Measurements from ENCODE around the gene SIM2.

SIM2 gene

DNA sequence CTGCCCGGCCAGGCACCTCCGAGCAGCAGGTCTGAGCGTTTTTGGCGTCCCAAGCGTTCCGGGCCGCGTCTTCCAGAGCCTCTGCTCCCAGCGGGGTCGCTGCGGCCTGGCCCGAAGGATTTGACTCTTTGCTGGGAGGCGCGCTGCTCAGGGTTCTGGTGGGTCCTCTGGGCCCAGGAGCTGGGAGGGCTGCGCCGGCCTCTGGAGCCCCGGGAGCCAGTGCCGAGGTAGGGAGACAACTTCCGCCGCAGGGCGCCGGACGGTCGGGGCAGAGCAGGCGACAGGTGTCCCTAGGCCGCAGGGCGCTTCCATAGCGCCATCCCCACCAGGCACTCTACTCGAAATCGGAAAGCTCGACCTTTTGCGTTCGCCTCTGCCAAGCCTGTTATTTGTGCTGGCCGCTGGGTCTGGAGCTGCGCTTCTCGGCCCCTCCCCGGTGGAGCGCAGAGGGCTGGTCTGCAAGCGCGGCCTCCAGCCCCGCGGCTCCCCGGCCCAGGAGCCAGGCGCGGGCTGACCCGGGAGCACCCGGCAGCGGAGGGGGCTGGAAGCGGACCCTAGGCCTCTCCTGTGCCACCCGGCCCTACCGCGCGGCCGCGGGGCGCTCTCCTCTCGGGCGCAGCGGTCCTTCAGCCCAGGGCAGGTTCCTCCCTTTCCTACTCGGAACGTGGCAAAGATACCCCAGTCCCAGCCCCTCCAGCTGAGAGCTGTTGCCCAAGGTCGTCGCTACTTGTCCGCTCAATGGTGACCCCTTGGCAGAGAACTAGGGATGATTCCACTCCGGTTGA is 2.2 kb downstream of the SIM2 start:
- no peak for DNase-seq

DNA sequence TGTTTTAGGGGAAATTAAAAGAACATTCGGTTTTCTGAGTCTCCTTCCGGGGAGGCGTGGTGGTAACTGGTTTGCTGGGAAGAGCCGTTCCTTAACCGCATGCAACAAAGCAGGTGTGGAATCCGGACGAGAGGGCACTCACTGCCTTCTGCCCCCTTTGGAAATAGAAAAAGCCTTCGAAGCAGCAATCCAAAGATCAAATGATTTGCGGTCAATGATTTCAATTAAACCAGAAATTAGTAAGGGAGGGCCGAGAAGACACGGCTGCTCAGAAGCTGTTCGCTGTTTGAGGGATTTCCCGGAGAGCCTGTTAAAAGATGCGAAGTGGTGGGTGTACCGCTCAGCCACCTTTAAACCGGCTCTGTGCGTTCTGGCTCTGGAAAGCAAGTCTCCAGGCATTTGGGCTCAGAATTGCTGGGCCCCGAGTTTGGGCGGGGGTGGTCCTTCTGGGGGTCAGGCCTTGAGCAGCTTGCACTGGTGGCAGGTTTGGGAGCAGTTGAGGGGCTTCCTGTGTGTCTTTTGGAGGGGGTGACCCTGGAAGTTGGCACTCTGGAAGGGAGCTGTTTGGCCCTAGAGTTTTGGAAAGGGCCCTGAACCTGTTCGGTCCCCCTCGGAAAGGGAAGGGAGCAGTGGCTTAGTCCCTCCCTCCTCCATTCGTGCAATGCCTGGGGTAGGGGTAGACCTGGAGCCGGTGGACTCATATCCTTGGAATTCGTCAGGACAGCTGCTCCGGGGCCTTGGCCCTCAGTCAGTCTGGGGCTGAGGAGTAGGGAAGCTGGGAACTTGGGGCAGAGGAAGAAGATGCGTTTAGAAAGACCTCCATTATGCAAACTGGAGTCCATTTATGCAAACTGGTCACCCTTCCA is 3.1 kb downstream of the SIM2 start:
- no peak for DNase-seq

DNA sequence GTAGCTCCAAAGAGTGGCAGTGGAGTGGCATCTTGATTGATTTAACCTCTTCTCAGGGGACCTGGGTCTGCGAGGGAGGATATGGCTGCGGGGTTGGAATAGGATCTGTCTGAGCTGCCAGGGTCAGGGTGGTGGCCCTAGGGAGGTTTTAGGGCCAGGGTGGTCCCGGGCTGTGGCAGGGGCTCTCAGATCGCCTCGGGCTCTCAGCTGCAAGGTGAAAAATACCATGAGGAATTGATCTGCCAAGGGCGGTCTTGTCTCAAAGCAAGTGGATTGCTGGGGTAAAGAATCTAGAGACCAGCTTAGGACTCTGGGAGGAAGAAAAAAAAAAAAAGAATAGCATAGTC is 3.7 kb downstream of the SIM2 start:
- no peak for DNase-seq

DNA sequence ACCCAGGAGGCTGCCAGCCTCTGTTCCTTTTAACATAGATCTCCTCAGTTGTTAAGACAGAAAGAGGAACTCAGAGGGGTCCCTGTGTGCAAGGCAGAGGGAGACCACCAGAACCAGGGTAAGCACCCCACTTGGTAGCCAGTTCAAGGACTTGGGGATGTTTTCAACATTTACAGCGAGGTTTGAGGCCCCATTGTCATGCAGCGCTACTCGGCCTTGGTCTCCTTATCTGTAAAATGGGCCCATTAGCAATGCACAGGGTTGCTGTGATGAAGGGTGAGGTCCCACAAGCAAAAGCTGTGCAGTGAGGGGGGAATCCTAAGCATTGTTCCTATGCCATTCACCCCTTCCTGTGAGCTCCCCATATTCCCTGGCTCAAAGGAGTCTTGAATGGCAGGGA is 4.2 kb downstream of the SIM2 start:
- no peak for DNase-seq

DNA sequence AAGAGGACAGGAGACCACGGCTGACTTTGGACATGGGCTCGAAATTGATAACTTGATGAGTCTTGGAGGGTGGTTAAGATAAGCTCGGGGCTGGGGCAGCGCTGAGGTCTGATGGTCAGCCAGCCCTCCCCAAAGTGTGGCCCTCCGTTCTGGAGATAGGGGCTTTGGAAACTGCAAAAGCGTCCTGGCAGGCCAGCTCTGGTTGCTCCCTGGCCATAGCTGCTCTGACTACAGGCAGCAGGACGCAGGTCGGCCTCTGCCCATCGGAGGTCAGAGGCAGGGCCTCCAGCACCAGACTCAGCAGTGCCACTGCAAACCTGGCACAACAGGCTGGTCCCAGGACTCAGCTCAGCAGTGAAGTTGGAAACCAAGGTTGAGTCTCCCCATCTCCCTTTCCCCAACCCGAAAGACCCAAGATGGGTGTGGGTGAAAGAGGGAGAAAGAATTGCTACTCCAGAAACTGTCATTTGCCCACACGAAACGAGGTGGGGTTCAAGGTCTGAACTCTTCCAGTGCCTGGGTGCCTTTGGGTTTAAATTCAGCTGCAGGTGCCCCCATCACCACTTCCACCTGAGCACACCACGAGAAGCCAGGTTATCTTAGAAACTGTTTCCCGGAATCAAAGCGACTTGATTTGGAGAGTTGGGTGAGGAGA is 4.8 kb downstream of the SIM2 start:
- DNase-seq, result no peak

DNA sequence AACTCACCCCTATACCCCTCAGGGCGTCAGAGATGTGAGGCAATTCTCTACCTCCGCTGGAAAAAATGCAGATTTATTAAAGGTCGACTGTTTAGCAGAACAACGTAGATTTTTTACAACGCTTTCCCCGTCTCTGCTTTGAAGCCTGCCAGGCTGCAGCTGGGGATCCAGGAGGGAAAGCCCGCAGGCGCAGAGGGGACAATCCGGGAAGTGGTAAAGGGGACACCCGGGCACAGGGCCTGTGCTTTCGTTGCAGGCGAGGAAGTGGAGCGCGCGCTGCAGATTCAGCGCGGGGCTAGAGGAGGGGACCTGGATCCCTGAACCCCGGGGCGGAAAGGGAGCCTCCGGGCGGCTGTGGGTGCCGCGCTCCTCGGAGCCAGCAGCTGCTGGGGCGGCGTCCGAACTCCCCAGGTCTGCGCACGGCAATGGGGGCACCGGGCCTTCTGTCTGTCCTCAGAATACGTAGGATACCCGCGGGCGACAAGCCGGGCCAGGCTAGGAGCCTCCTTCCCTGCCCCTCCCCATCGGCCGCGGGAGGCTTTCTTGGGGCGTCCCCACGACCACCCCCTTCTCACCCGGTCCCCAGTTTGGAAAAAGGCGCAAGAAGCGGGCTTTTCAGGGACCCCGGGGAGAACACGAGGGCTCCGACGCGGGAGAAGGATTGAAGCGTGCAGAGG is 5.5 kb downstream of the SIM2 start:
- no peak for DNase-seq

DNA sequence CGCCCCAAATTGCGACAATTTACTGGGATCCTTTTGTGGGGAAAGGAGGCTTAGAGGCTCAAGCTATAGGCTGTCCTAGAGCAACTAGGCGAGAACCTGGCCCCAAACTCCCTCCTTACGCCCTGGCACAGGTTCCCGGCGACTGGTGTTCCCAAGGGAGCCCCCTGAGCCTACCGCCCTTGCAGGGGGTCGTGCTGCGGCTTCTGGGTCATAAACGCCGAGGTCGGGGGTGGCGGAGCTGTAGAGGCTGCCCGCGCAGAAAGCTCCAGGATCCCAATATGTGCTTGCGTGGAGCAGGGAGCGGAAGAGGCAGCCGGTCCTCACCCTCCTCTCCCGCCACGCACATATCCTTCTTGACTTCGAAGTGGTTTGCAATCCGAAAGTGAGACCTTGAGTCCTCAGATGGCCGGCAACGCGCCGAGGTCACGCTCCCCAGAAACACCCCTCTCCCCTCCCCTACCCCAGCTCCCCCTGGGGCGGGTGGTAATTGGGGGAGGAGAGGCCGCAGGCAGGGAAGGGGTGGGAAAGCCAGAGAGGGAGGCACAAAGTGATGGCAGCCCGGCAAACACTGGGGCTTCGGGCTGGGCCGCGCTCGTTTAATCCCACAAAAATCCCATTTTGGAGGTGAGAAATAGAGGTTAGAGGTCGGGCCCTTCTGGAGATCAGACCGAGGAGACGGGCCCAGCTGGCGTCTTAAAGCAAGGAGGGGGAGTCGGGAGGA is 6.2 kb downstream of the SIM2 start:
- DNase-seq, result no peak

DNA sequence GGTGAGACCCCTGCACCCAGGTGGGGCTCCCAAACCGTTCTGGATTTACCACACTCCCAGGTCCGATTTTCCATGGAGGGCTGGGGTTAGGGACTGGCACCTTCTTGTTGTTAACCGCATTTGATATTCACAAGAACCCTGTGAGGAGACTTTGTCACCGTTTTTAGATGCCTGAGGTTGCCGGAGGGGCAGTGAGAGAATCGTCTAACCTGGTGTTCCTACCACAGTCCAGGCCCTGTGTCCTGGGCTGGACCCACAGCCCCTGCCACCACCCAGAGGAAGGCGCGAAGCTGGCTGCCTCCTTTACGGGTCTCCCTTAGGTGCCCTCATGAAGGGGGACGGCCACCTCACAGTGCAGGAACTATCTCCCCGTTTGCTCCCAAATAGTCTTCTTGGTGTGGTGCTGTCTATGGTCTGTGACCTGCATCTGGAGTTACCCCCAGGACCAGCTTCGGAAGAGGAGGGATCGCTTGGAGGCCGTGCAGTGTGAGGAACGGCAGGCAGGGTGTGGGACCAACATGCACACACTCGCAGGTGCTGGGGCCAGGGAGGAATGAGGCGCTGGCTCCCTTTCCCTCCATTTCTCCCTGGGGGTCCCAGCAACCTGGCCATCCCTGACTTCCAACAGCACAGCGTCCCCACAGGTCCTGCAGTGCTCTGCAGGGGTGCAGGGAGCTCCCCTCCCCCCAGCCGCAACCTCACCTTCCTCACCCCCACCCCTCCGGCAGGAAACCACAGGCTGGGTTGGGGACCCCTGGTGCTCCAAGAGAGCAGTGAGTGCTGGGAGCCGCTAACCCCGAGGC is 7.0 kb downstream of the SIM2 start:
- DNase-seq, result no peak

DNA sequence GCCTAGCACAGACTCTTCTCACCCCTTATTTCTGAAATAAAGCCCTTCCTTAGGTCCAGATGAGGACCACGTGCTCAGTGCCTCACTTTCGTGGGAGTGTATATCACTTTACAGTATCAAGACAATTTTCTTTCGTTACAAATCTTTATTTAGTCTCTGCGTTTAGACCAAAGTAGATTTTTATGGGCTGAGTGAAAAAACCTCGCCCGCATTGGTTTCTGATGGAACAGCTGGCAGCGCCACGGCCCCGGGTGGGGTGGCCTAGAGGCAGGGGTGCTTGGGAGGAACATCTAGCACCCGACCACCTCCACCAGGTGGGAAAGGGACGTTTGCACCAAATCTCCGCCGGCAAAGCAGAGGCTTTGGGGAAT is 7.6 kb downstream of the SIM2 start:
- no peak for DNase-seq

DNA sequence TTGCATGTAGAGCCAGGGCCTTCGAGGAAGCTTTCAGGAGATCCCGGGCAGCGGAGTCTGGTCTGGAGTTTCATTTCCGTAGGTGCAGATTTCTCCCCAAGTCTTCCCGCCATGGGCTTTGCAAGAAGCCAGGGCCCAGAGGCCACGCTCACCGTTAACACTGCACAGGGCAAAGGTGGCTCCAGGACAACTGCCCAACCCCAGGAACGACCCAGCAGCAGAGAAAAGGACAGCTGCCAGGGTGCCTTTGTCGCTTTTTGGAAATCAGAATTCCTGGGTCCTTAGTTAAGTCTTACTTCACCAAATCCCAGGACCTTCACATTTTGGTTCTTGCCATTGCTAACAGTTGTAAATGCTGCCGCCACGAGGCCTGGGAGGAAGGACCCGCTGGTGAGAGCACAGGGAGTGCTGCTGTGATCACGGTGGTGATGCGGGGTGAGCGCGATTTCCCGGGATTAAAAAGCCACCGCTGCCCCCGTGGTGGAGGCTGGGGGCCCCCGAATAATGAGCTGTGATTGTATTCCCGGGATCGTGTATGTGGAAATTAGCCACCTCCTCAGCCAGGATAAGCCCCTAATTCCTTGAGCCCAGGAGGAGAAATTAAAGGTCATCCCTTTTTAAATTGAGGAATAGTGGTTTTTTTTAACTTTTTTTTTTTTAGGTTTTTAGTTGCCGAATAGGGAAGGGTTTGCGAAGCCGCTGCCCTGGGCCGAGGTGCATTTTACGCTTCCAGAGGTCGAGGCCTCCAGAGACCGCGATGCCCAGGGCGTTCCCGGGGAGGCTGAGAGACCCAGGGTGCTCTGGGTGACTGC is 8.2 kb downstream of the SIM2 start:
- DNase-seq, result no peak

DNA sequence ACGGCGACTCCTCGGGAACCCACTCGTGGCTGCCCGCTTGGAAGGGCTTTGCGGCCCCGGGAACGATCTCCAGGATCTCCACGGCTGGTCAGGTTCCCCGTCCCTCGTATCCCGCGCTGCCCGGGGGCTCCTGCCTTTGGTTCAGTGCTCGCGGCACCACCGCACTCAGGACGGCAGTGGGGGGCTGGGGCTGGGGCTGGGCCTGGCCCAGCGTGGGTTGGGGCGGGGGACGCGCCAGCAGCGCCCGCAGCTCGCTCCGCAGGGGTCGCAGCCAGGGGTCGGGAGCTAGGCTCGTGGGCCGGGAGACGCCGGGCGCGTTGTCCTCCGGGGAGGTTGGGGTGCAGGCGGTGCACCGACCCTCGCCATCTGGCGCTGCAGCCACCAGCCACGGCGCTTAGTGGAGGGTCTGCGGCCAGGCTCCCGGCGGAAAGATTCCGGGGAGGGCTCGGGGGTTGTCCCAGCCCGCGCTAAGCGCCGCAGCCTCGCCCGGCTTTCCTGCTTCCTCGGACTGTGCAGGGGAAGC is 8.9 kb downstream of the SIM2 start:
- no peak for DNase-seq

DNA sequence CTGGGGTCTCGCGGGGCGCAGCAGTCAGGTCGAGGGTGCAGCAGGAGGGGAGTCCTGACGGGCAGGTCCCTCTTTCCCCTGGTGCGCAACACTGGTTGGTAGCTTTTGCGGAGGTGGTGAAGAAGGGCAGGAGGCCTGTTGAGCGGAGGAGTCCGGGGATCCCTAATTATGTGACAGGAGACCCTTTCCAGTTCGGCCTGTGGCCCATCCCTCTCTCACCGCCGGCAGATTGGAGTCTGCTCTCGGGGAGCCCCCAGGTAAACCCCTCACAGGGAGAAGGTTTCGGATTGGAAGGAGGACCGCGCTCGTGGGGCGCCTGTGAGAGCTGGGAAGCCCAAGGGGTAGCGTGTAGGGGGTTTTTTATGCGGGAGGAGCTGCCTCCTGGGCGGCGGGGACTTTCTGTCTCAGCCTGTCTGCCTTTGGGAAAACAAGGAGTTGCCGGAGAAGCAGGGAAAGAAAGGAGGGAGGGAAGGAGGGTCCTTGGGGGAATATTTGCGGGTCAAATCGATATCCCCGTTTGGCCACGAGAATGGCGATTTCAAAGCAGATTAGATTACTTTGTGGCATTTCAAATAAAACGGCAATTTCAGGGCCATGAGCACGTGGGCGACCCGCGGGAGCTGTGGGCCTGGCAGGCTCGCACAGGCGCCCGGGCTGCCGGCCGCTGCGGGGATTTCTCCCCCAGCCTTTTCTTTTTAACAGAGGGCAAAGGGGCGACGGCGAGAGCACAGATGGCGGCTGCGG is 9.5 kb downstream of the SIM2 start:
- DNase-seq, result no peak

DNA sequence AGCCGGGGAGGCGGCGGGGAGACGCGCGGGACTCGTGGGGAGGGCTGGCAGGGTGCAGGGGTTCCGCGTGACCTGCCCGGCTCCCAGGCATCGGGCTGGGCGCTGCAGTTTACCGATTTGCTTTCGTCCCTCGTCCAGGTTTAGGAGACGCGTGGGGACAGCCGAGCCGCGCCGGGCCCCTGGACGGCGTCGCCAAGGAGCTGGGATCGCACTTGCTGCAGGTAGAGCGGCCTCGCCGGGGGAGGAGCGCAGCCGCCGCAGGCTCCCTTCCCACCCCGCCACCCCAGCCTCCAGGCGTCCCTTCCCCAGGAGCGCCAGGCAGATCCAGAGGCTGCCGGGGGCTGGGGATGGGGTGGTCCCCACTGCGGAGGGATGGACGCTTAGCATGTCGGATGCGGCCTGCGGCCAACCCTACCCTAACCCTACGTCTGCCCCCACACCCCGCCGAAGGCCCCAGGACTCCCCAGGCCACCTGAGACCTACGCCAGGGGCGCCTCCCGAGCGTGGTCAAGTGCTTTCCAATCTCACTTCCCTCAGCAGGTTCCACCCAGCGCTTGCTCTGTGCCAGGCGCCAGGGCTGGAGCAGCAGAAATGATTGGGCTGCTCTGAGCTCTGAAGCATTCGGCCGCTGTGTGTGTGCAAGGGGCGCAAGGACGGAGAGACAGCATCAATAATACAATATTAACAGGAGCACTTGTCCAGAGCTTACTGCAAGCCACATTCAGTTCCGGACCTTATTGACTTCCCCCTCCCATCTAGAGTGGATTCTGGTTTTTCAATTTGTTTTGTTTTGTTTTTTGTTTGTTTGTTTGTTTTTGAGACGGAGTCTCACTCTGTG is 10.3 kb downstream of the SIM2 start:
- DNase-seq, result no peak

DNA sequence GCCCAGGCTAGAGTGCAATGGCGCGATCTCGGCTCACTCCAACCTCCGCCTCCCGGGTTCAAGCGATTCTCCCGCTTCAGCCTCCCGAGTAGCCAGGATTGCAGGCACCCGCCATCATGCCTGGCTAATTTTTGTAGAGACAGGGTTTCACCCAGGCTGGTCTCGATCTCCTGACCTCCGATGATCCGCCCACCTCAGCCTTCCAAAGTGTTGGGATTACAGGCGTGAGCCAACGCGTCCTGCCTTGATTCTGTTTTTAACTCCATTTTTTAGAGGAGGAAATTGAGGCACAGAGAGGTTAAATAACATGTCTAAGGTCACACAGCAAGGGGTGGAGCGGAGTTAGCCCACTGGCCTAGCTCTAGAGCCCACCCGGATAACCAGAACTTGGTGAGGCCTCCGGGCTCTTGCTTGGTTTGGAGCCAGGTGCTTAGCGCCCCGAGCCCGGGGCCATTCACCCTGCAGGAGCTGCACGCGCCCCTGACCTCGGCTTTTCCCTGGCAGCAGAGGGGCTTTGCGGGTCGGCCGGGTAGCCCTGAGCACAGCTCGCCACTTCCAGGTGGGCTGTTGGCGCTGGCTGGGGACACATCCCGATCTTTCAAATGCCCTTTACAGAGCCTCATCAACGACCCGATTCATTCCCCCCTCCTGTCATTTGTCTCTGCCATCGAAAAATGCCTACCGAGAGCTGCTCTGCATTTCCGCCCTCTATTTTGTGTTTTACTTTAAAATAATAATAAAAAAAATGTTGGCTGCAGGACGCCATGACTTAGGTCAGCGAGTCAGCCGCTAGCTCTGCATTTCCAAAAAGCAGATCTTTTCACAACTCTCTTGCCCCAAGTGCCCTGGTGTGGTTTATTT is 11.2 kb downstream of the SIM2 start:
- no peak for DNase-seq

DNA sequence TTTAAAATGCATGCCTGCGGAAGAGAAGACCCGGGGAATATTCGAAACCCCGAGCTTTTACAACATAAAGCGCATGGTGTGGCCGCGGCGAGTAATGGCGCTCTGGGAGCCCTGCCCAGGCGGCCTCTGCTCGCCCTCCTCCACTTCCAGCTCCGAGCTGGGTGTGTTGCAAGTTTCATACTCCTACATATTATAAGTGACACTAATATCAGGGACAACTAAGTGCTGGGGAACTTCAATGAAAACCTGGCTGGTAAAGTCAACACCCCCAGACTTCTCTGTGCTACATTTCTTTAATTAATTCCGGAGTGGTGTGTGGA is 11.8 kb downstream of the SIM2 start:
- DNase-seq, result no peak

DNA sequence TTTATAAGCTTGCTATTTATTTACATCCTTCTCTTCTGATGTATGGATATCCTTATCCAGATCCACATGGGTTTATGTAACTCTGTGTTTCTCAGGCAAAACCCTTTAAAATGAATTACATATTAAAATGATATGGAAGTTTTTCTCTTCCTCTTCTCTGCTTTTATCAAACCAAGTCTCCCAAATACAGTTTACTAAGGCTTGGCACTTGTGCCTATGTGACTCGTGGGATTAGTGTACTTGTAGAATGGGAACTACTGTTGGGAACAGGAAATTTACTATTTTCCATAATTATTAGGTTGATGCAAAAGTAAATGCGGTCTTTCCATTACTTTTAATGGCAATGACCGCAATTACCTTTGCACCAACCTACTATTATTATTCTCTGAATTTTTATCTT is 14.8 kb downstream of the SIM2 start:
- no peak for DNase-seq

DNA sequence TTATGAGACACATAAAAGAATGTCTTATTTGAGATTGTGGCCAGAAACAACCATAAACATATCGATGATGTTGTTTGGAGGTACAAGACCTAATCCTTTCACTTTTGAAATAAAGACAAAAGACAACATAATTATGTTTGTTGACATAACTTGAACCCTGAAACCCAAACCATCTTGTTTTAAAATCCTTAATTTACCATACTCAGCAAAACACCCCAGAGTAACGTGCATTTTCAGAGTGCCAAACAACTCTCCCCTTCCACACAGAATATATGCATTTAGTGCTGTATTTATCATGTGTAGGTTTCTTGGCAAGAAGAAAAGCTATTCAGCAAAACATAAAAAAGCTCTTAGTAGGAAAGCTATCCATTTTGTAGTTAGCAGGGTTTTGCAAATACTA is 17.5 kb downstream of the SIM2 start:
- DNase-seq, result no peak

DNA sequence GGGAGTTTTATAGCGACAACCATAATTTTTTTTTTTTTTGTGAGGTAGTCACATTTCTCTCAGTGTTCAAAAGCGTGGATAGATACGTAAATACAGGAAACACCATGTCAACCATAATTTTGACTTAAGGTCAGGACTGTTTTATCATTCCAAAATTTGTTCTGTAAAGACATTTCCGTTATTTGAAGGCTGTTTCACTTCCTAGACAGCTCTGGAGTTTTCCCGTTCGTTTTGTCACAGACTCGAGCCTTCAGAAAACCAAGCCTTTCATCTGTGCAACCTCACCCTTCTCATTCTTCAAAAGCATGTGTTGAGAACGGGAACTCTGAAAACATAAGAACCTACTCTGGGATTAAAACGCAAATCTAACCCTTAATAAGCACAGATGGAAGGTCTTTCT is 17.9 kb downstream of the SIM2 start:
- DNase-seq, result no peak

All from NCI-H69 (cell line).